Activated CD4-positive, alpha-beta T cell treated with anti-CD3 and anti-CD28 coated beads, Interleukin-2, amount 10 ng/mL, durations not matched to agents 7 days and 5 days (primary cell): ENCODE measurements around the gene SPATS2. TPM values are rescaled to one million over a fixed set of nuclear protein-coding genes. Genes with fewer than 3 reads are reported as not detected.

Experiments used
- CTCF ChIA-PET: fragments of 350-600 bp; sonication (Branson Sonifier 250); formaldehyde crosslinking; loops from one replicate; lab custom pipeline; 2021; ENCODE audit warnings: antibody characterized with exemption; lab: Charles Lee
- POLR2A ChIA-PET: fragments of 350-600 bp; sonication (Branson Sonifier 250); formaldehyde crosslinking; loops from one replicate; lab custom pipeline; 2021; ENCODE audit warnings: antibody characterized with exemption; lab: Charles Lee
- DNase-seq: peaks from one replicate; pipeline ENCODE4 v3.0.0-alpha.2; 2020
- H3K27ac Mint-ChIP-seq: one replicate; pipeline ENCODE4 v1.8.0; 2021; ENCODE audit warnings: mild to moderate bottlenecking, moderate library complexity, mixed read lengths
- H3K27me3 Mint-ChIP-seq: one replicate; pipeline ENCODE4 v1.8.0; 2021; ENCODE audit warnings: mixed read lengths
- H3K36me3 Mint-ChIP-seq: one replicate; pipeline ENCODE4 v1.8.0; 2021; ENCODE audit warnings: low read depth, mixed read lengths
- H3K4me1 Mint-ChIP-seq: one replicate; pipeline ENCODE4 v1.8.0; 2021; ENCODE audit warnings: mixed read lengths
- H3K4me3 Mint-ChIP-seq: one replicate; pipeline ENCODE4 v1.8.0; 2021; ENCODE audit warnings: mild to moderate bottlenecking, moderate library complexity, mixed read lengths
- H3K9me3 Mint-ChIP-seq: one replicate; pipeline ENCODE4 v1.8.0; 2021; ENCODE audit warnings: mixed read lengths
- total RNA-seq, 2 experiments: library from RNA; stranded (reverse); gene quantifications; one replicate each; pipeline ENCODE4 v1.2.3, GENCODE V29; 2021

SPATS2 gene
- total RNA-seq, 2 experiments from 2014 or later = 12.8 to 20.3 TPM

GRCh38 chr12:49562233-49562632 is 195.0 kb downstream of the SPATS2 start:
- peaks cover 56% of the 10 kb centered on the region for H3K36me3 Mint-ChIP-seq
- H3K9me3 Mint-ChIP-seq = no peaks in the 10 kb centered on the region
- CTCF ChIA-PET = interaction anchor here (1.4 kb wide), 1 partner anchor 265 kb away, joined by 4 read pairs; no protein-coding TSS in a partner anchor
- no peak overlapping the region for H3K27ac Mint-ChIP-seq
- H3K4me3 Mint-ChIP-seq = no peak overlapping the region
- no peak for DNase-seq
- H3K4me1 Mint-ChIP-seq = peaks cover 63% of the 10 kb centered on the region
- POLR2A ChIA-PET = no interaction called here
- no peaks in the 10 kb centered on the region for H3K27me3 Mint-ChIP-seq

- Mint-ChIP-seq H3K36me3 (peaks cover 56% of the 10 kb centered on the region), H3K27ac (no peak overlapping the region), H3K27me3 (no peaks in the 10 kb centered on the region), H3K9me3 (no peaks in the 10 kb centered on the region), H3K4me3 (no peak overlapping the region), H3K4me1 (peaks cover 64% of the 10 kb centered on the region)
- CTCF ChIA-PET = interaction anchor here (0.9 to 1.4 kb wide), 2 partner anchors 18 to 265 kb away, joined by 3 to 4 read pairs; no protein-coding TSS in a partner anchor
- no peak for DNase-seq
- POLR2A ChIA-PET = no interaction called here
These were observed 195.6 kb downstream of the SPATS2 start for GRCh38 chr12:49562831-49563230.

GRCh38 chr12:49563951-49564685 is 196.9 kb downstream of the SPATS2 start:
- Mint-ChIP-seq H3K27ac (peak overlapping the region; percentile 88), H3K36me3 (peaks cover 47% of the 10 kb centered on the region)

GRCh38 chr12:49564686-49565405 is 197.6 kb downstream of the SPATS2 start:
- Mint-ChIP-seq H3K9me3 (no peaks in the 10 kb centered on the region), H3K27me3 (no peaks in the 10 kb centered on the region), H3K4me3 (peak overlapping the region; percentile 91), H3K4me1 (peaks cover 70% of the 10 kb centered on the region), H3K27ac (peak overlapping the region; percentile 88), H3K36me3 (peaks cover 44% of the 10 kb centered on the region)
- POLR2A ChIA-PET = interaction anchor here (0.6 kb wide), 1 partner anchor 29 kb away, joined by 4 read pairs; no protein-coding TSS in a partner anchor
- DNase-seq = peak; percentile 48
- CTCF ChIA-PET = interaction anchor here (0.9 to 1.5 kb wide), 4 partner anchors 12 to 265 kb away, joined by 3 to 5 read pairs (median 3); no protein-coding TSS in a partner anchor

More at GRCh38 chr12:49563951-49564685, 196.9 kb downstream of the SPATS2 start:
- H3K4me3 Mint-ChIP-seq = peak overlapping the region; percentile 91
- H3K9me3 Mint-ChIP-seq = no peaks in the 10 kb centered on the region
- no peaks in the 10 kb centered on the region for H3K27me3 Mint-ChIP-seq
- peaks cover 71% of the 10 kb centered on the region for H3K4me1 Mint-ChIP-seq
- POLR2A ChIA-PET = no interaction called here
- DNase-seq = no peak
- CTCF ChIA-PET = interaction anchor here (0.9 to 1.5 kb wide), 6 partner anchors 12 to 265 kb away, joined by 3 to 5 read pairs (median 3); no protein-coding TSS in a partner anchor

GRCh38 chr12:49565406-49566265 is 198.4 kb downstream of the SPATS2 start:
- Mint-ChIP-seq H3K9me3 (no peaks in the 10 kb centered on the region), H3K36me3 (peaks cover 38% of the 10 kb centered on the region), H3K4me3 (peak overlapping the region; percentile 91), H3K27ac (peak overlapping the region; percentile 88), H3K4me1 (peaks cover 72% of the 10 kb centered on the region), H3K27me3 (no peaks in the 10 kb centered on the region)
- CTCF ChIA-PET = interaction anchor here (1.3 to 1.8 kb wide), 3 partner anchors 13 to 27 kb away, joined by 3 to 5 read pairs (median 3); partner anchors contain the start of gene KCNH3
- DNase-seq = no peak
- POLR2A ChIA-PET = interaction anchor here (0.6 kb wide), 1 partner anchor 30 kb away, joined by 4 read pairs; no protein-coding TSS in a partner anchor

GRCh38 chr12:49566361-49566760 is 199.1 kb downstream of the SPATS2 start:
- no peak for DNase-seq
- Mint-ChIP-seq H3K4me3 (peak overlapping the region; percentile 91), H3K36me3 (peaks cover 35% of the 10 kb centered on the region), H3K4me1 (peaks cover 70% of the 10 kb centered on the region), H3K27ac (peak overlapping the region; percentile 99), H3K9me3 (no peaks in the 10 kb centered on the region), H3K27me3 (no peaks in the 10 kb centered on the region)
- ChIA-PET CTCF (interaction anchor here (0.6 to 1.8 kb wide), 5 partner anchors 8 to 560 kb away, joined by 3 to 5 read pairs (median 3); partner anchors contain the start of gene KCNH3), POLR2A (no interaction called here)

- peaks cover 65% of the 10 kb centered on the region for H3K4me1 Mint-ChIP-seq
- CTCF ChIA-PET = interaction anchor here (0.6 to 1.8 kb wide), 8 partner anchors 9 to 559 kb away, joined by 3 to 5 read pairs (median 3); no protein-coding TSS in a partner anchor
- no peaks in the 10 kb centered on the region for H3K27me3 Mint-ChIP-seq
- H3K27ac Mint-ChIP-seq = peak overlapping the region; percentile 99
- peaks cover 32% of the 10 kb centered on the region for H3K36me3 Mint-ChIP-seq
- DNase-seq = no peak
- POLR2A ChIA-PET = no interaction called here
- H3K4me3 Mint-ChIP-seq = peak overlapping the region; percentile 91
- no peaks in the 10 kb centered on the region for H3K9me3 Mint-ChIP-seq
These were observed 200.0 kb downstream of the SPATS2 start for GRCh38 chr12:49567302-49567610.

GRCh38 chr12:49567611-49568441 is 200.6 kb downstream of the SPATS2 start, which contains the start of gene MCRS1:
MCRS1 (minus strand) TSS chr12:49568142; CDS start chr12:49566731, 1,411 bp downstream.
- CTCF ChIA-PET = interaction anchor here (0.8 to 5.4 kb wide), 7 partner anchors 8 to 220 kb away, joined by 3 to 22 read pairs (median 3); no protein-coding TSS in a partner anchor
- Mint-ChIP-seq H3K27me3 (no peaks in the 10 kb centered on the region), H3K4me3 (peak within 1 kb of the TSS; percentile 91), H3K27ac (peak within 1 kb of the TSS; percentile 99), H3K4me1 (peaks cover 63% of the 10 kb centered on the region), H3K36me3 (peaks cover 26% of the 10 kb centered on the region), H3K9me3 (no peaks in the 10 kb centered on the region)
- DNase-seq = peak; percentile 93
- POLR2A ChIA-PET = no interaction called here

GRCh38 chr12:49568442-49569162 is 201.3 kb downstream of the SPATS2 start:
- H3K27me3 Mint-ChIP-seq = no peaks in the 10 kb centered on the region
- peak overlapping the region; percentile 99 for H3K27ac Mint-ChIP-seq
- ChIA-PET POLR2A (interaction anchor here (0.6 kb wide), 1 partner anchor 945 kb away, joined by 7 read pairs; no protein-coding TSS in a partner anchor), CTCF (interaction anchor here (0.6 to 5.4 kb wide), 3 partner anchors 9 to 379 kb away, joined by 3 to 22 read pairs (median 3); no protein-coding TSS in a partner anchor)
- H3K4me1 Mint-ChIP-seq = peaks cover 55% of the 10 kb centered on the region
- no peak for DNase-seq
- peak overlapping the region; percentile 91 for H3K4me3 Mint-ChIP-seq
- no peaks in the 10 kb centered on the region for H3K9me3 Mint-ChIP-seq
- H3K36me3 Mint-ChIP-seq = peaks cover 23% of the 10 kb centered on the region
